GM10266 (cell line): ENCODE results near the gene TIMM8B.
"Not testable (repeated sequence)": the region's sequence is repeated elsewhere in the genome, so short reads cannot be mapped to it uniquely, and the experiment has no call there.

Experiments
- DNase-seq: peaks from one replicate; pipeline ENCODE4 v3.0.0; 2012; ENCODE audit errors: extremely low spot score
- TF ChIP-seq, protein P1 (sequence below): IDR thresholded peaks from 2 replicates; pipeline ENCODE4 v1.5.1; 2012; ENCODE audit warnings: mild to moderate bottlenecking, low read depth; ENCODE audit not compliant: control insufficient read depth, insufficient read depth; ENCODE audit errors: missing control alignments

Gene TIMM8B

DNA sequence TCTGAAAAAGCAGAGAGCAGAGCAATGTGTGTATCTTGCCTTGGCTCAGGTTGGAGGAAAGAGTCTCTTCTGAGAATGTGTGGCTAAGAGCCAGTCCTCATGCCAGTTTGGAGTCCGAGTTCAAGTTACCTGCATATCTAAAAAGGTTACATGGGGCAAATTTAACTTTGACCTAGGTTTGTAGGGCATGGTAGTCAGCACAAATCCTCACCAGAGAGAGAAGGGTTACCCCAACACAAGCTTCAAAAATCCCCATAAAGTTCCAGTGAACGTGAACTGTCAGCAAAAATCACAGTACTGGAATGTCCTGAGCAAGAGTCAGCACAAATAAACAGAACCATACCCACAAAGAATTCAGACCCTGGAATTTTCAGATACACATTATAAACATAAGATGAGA, 13.9 kb upstream of the TIMM8B start:
- DNase-seq = no peak
- TF ChIP-seq, protein P1, sequence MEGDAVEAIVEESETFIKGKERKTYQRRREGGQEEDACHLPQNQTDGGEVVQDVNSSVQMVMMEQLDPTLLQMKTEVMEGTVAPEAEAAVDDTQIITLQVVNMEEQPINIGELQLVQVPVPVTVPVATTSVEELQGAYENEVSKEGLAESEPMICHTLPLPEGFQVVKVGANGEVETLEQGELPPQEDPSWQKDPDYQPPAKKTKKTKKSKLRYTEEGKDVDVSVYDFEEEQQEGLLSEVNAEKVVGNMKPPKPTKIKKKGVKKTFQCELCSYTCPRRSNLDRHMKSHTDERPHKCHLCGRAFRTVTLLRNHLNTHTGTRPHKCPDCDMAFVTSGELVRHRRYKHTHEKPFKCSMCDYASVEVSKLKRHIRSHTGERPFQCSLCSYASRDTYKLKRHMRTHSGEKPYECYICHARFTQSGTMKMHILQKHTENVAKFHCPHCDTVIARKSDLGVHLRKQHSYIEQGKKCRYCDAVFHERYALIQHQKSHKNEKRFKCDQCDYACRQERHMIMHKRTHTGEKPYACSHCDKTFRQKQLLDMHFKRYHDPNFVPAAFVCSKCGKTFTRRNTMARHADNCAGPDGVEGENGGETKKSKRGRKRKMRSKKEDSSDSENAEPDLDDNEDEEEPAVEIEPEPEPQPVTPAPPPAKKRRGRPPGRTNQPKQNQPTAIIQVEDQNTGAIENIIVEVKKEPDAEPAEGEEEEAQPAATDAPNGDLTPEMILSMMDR = no peak

- no peak for DNase-seq
- TF ChIP-seq, protein P1 = no peak
Measured at GRCh38 chr11:112097734-112098528, 11.4 kb upstream of the TIMM8B start.

- TF ChIP-seq, protein P1 = no peak
- DNase-seq = no peak
Measured at GRCh38 chr11:112096194-112096593, 9.6 kb upstream of the TIMM8B start.

DNA sequence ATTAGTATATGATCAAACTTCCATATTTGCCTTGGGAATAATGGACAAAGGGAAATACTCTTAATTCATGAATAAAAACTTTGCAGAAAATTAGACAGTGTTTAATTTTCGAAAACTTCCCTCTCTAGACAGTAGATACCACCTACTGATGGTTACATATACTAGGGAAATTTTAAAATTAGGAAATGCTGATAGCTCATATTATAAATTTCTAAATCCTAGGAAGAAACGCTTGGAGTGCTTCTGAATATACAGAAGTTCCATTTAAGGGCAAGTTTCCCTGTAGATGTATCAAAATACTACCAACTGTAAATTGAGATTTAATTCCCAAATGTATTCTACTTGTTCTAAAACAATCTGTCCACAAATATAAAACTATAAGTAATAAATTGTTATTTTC, 8.7 kb upstream of the TIMM8B start:
- DNase-seq = not testable (repeated sequence)

DNA sequence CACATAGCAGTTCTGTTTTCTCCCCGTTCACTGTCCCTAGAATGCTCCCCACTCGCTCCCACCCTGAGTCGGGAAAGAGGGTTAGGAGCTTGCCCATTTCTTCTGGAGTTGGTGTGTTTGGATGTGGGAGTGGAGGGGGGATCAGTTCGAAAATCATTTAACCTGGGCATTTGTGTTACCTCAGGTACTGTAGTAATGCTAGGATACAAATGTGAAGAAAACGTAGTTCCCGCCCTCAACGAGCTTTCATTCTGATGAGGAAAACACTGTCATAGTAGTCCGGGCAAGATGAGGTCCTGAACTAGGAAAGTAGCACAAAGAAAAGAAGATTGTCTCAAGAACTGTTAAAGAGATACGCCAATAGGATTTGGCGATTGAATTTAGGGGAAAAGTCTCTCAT, 656 bp upstream of the TIMM8B start:
- DNase-seq = no peak

GRCh38 chr11:112085822-112086421, 634 bp downstream of the TIMM8B start:
- peak; percentile 22 for DNase-seq
- TF ChIP-seq, protein P1 = no peak

More for the DNA sequence above, 656 bp upstream of the TIMM8B start:
- TF ChIP-seq, protein P1 = no peak

- TF ChIP-seq, protein P1 = no peak
- DNase-seq = no peak
Measured at GRCh38 chr11:112082729-112083128, 3.8 kb downstream of the TIMM8B start.
